DOHH2 (cell line): ENCODE results near the gene SLC1A2.

ENCODE experiments used
- CTCF ChIP-seq: fragments of 200-600 bp; sonication (generic); IDR thresholded peaks from one replicate; pipeline ENCODE4 v1.5.1; 2014; ENCODE audit warnings: antibody characterized with exemption, mild to moderate bottlenecking, low read depth, low read length; ENCODE audit not compliant: poor library complexity, severe bottlenecking
- EZH2phosphoT487 ChIP-seq: fragments of 200-600 bp; sonication (generic); IDR thresholded peaks from 2 replicates; pipeline ENCODE4 v1.6.1; 2017; ENCODE audit warnings: borderline replicate concordance, mild to moderate bottlenecking, antibody characterized with exemption, low read length, moderate library complexity, mixed read lengths

GRCh38 chr11:35380603-35381002 is 38.8 kb downstream of the SLC1A2 start:
- TF ChIP-seq CTCF = no peak
- no peak for TF ChIP-seq EZH2phosphoT487
